HT-29 (cell line): ENCODE data around the gene DENND1A. TPM values are rescaled to one million over a fixed set of nuclear protein-coding genes. Genes with fewer than 3 reads are reported as not detected.
"Not testable (repeated sequence)": the region's sequence is repeated elsewhere in the genome, so short reads cannot be mapped to it uniquely, and the experiment has no call there.

ENCODE experiments used
- DNase-seq: peaks from one replicate; pipeline ENCODE4 v3.0.0-alpha.2; 2015; ENCODE audit warnings: low spot score
- total RNA-seq: library from RNA; depleted of rRNA; stranded (reverse); fragments of >200 nt; shearing (Covaris generic); gene quantifications from 2 replicates; pipeline ENCODE4 v1.2.3, GENCODE V29; 2014

Gene DENND1A
- total RNA-seq, 1 experiment from 2014 or later = 17.9 TPM

- no peak for DNase-seq
These were observed 513.8 kb downstream of the DENND1A start for GRCh38 chr9:123416176-123416575.

- no peak for DNase-seq
These were observed 514.7 kb downstream of the DENND1A start for GRCh38 chr9:123414936-123415930.

- no peak for DNase-seq
These were observed 515.7 kb downstream of the DENND1A start for GRCh38 chr9:123414204-123414603.

GRCh38 chr9:123412171-123412820 is 517.6 kb downstream of the DENND1A start:
- no peak for DNase-seq

GRCh38 chr9:123411636-123412035 is 518.3 kb downstream of the DENND1A start:
- DNase-seq = no peak

- no peak for DNase-seq
These were observed 518.7 kb downstream of the DENND1A start for GRCh38 chr9:123411191-123411590.

- no peak for DNase-seq
These were observed 519.5 kb downstream of the DENND1A start for GRCh38 chr9:123410281-123410910.

- DNase-seq = no peak
These were observed 521.3 kb downstream of the DENND1A start for GRCh38 chr9:123408313-123409262.

GRCh38 chr9:123407217-123407851 is 522.6 kb downstream of the DENND1A start:
- no peak for DNase-seq

- DNase-seq = no peak
These were observed 523.2 kb downstream of the DENND1A start for GRCh38 chr9:123406691-123407216.

- no peak for DNase-seq
These were observed 523.9 kb downstream of the DENND1A start for GRCh38 chr9:123406016-123406415.

GRCh38 chr9:123402981-123403509 is 526.9 kb downstream of the DENND1A start:
- DNase-seq = no peak

- peak; percentile 57 for DNase-seq
These were observed 527.9 kb downstream of the DENND1A start for GRCh38 chr9:123401879-123402513.

GRCh38 chr9:123400926-123401503 is 528.9 kb downstream of the DENND1A start:
- no peak for DNase-seq

GRCh38 chr9:123399803-123400378 is 530.0 kb downstream of the DENND1A start:
- no peak for DNase-seq

- not testable (repeated sequence) for DNase-seq
These were observed 531.0 kb downstream of the DENND1A start for GRCh38 chr9:123398938-123399337.

GRCh38 chr9:123397975-123398374 is 532.0 kb downstream of the DENND1A start:
- no peak for DNase-seq

GRCh38 chr9:123395689-123396511 is 534.0 kb downstream of the DENND1A start:
- DNase-seq = no peak
